Heart left ventricle (tissue), 16 donors: ENCODE results near the gene IFRD2. TPM values are rescaled to one million over a fixed set of nuclear protein-coding genes. Genes with fewer than 3 reads are reported as not detected.
A peak's percentile ranks its signal among the peaks of the same experiment; 100 is the strongest.

Experiments used
- ATAC-seq, 4 donors: fragments of 200-7000 bp; cut with Tn5 transposase; one replicate each; pipeline ENCODE4 v1.9.1; 2020 to 2022; ENCODE audit warnings: moderate library complexity in 4 of 4, mild to moderate bottlenecking in 3 of 4, moderate number of reproducible peaks in 1 of 4
- DNase-seq, 5 donors: peaks; one replicate each; pipeline ENCODE4 v3.0.0-alpha.2; 2020
- H3K27ac ChIP-seq, 12 donors: fragments of 200-600 bp; sonication (generic) in 4 of 12; one replicate each; pipeline versions ENCODE4 v1.5.0 to v1.8.0; 2016 to 2022; ENCODE audit warnings: mild to moderate bottlenecking in 2 of 12
- H3K27me3 ChIP-seq, 9 donors: fragments of 200-600 bp; sonication (generic) in 2 of 9; one replicate each; pipeline versions ENCODE4 v1.5.1 to v1.8.0; 2016 to 2022; ENCODE audit warnings: mild to moderate bottlenecking in 3 of 9
- H3K36me3 ChIP-seq, 9 donors: fragments of 200-600 bp; sonication (generic) in 2 of 9; one replicate each; pipeline versions ENCODE4 v1.5.0 to v1.8.0; 2018 to 2022; ENCODE audit warnings: mild to moderate bottlenecking in 2 of 9
- H3K4me1 ChIP-seq, 12 donors: fragments of 200-600 bp; sonication (generic) in 4 of 12; one replicate each; pipeline versions ENCODE4 v1.5.0 to v1.8.0; 2016 to 2022; ENCODE audit warnings: mild to moderate bottlenecking in 3 of 12
- H3K4me3 ChIP-seq, 12 donors: fragments of 200-600 bp; sonication (generic) in 4 of 12; one replicate each; pipeline versions ENCODE4 v1.5.0 to v1.8.0; 2017 to 2022; ENCODE audit warnings: mild to moderate bottlenecking in 9 of 12, moderate library complexity in 4 of 12
- H3K9me3 ChIP-seq, 12 donors: fragments of 200-600 bp; sonication (generic) in 4 of 12; one replicate each; pipeline versions ENCODE4 v1.5.0 to v1.8.0; 2016 to 2022; ENCODE audit warnings: mild to moderate bottlenecking in 1 of 12
- POLR2A ChIP-seq, 2 donors: fragments of 450-650 bp; IDR thresholded peaks; one replicate each; pipeline ENCODE4 v1.6.1; 2017; ENCODE audit warnings: antibody characterized with exemption in 2 of 2, mild to moderate bottlenecking in 2 of 2, moderate library complexity in 2 of 2
- WGBS, 4 donors: extraction: QIAGEN DNeasy Blood & Tissue Kit in 2 of 4; methylation state at CpG; one replicate each; pipeline versions ENCODE4 v1.1.5 to v1.1.7; 2013 to 2018; 5-methylcytosine and 5-hydroxymethylcytosine counted together
- intact Hi-C, 10 donors: fragments of 100-400 bp; cut with DNase I; formaldehyde crosslinking; loops; one replicate each; pipeline versions ENCODE4 v1.11.1 to v1.14.2; 2022
- polyA plus RNA-seq, 2 donors: library from polyadenylated mRNA; stranded (reverse); fragments of 200-250 nt; gene quantifications; one replicate each; pipeline ENCODE4 v1.2.3, GENCODE V29; 2013
- total RNA-seq, 9 donors: library from RNA; depleted of rRNA in 2 of 9; stranded (reverse); fragments of >200 nt in 2 of 9; fragmentation: NEBNext Ultra II Directional in 3 of 9; extraction: Animal tissue kit (Norgen Biotek cat#: 25700) in 3 of 9; gene quantifications; one replicate each; pipeline versions ENCODE4 v1.1.0 to v1.2.4, GENCODE V29; 2016 to 2023
- TF ChIP-seq, protein P1 (sequence below), 12 donors: fragments of 200-600 bp; sonication (generic) in 4 of 12; IDR thresholded peaks; one replicate each; pipeline versions ENCODE4 v1.5.0 to v1.8.0; 2018 to 2022; ENCODE audit warnings: antibody characterized with exemption in 12 of 12, mild to moderate bottlenecking in 5 of 12
- donor health status: ischemic (EF 13 %, LVEDD 7.1; RV severe dilation, severe dysfunction).
- donor health status: healthy with polysubstance abuse.
- donor health status: DM: no; HTN: yes; CAD: no.
- donor health status: DM: no; HTN: no; CAD: no.
- donor health status: ischemic (EF 25% LVEDD 6.9; RV normal size, moderate dysfunction).
- donor health status: ischemic (EF 25% LVEDD 5.7; RV mildly dilated, moderate dysfunction).
- donor health status: healthy.
- donor health status: DM: yes; HTN: yes; CAD: no.
- donor health status: ischemic (EF 35%, LVEDD 5.7; RV mildly dilated, moderate dysfunction).
- donor health status: nonischemic (EF 11% LVEDD 7.7; RV severe dilation, severe dysfunction).
- donor health status: DM: yes; HTN: yes; CAD: no.
- donor health status: PGD.
- donor health status: ischemic (EF 29% LVEDD 5.4; RV normal size, mild dysfunction).
- donor health status: nonischemic (EF 23%, LVEDD 6.1; RV moderate dilation, normal function).

The IFRD2 gene
- total and polyA plus RNA-seq, 11 donors, result 47.5 to 106 (median 64.5) TPM

DNA sequence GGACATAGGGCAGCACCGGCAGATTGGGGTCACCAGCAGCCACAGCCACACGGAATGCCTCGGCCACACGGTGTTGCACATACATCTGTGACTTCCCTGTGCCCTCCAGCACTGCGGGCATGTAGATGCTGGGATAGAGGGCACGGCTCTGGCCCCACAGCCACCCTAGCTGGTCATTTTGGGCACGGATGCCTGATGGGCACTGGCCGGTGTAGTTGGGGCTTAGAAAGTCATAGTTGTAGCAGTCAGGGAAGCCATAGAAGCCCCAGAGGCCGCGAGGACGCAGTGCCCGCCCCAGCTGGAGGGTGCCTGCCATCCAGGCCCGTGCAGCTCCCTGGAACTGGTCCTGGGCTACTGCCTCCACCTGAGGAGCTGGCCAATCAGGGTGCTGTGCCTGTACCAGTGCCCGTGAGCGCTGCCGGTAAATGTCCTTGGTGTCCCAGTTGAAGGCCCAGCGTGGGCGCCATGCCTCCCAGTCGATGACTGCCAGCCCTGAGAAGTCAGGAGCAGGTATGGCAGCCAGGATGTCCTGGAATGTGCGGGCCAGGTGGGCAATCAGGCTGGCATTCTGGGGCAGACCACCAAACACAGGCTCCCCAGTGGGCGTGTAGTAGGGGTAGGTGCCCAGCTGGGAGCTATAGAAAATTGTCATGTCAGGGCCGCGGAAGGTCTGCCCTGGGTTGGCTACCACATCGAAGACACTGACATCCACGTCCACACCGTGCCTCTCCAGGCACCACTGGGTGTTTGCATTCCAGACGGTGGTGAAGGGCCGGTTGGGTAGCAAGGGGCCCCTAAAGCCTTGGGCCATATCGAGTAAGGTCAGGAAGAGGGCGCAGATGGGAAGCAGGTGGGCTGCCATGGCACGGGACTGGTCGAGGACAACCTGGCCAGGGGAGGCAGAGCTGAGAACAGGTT is 10.1 kb upstream of the IFRD2 start:
- Histone ChIP-seq H3K27me3 (no peaks in the 10 kb centered on the region), H3K4me3 (peak overlapping the region; percentile 40 to 76 (median 58)), H3K9me3 (no peaks in the 10 kb centered on the region), H3K27ac (peak overlapping the region; percentile 75 to 97 (median 94)), H3K4me1 (peaks cover 11 to 58% (median 43%) of the 10 kb centered on the region in 12 donors), H3K36me3 (peaks cover 0 to 15% (median 0%) of the 10 kb centered on the region in 9 donors)
- WGBS, 4 donors, result 60 to 83% (median 69%) methylated on average over 18 to 32 of the region's 32 CpGs
- TF ChIP-seq, protein P1, sequence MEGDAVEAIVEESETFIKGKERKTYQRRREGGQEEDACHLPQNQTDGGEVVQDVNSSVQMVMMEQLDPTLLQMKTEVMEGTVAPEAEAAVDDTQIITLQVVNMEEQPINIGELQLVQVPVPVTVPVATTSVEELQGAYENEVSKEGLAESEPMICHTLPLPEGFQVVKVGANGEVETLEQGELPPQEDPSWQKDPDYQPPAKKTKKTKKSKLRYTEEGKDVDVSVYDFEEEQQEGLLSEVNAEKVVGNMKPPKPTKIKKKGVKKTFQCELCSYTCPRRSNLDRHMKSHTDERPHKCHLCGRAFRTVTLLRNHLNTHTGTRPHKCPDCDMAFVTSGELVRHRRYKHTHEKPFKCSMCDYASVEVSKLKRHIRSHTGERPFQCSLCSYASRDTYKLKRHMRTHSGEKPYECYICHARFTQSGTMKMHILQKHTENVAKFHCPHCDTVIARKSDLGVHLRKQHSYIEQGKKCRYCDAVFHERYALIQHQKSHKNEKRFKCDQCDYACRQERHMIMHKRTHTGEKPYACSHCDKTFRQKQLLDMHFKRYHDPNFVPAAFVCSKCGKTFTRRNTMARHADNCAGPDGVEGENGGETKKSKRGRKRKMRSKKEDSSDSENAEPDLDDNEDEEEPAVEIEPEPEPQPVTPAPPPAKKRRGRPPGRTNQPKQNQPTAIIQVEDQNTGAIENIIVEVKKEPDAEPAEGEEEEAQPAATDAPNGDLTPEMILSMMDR (IDR thresholded peaks at IDR 0.05), result no peak
- DNase-seq (peak in 4 of 5 donors; percentile 25 to 65 (median 36)), ATAC-seq (no peak)
- intact Hi-C loops, result loop anchor here in 4 of 10 donors (1.0 to 5.0 kb wide), 4 partner anchors 18 to 50 kb away; no protein-coding TSS in a partner anchor

DNA sequence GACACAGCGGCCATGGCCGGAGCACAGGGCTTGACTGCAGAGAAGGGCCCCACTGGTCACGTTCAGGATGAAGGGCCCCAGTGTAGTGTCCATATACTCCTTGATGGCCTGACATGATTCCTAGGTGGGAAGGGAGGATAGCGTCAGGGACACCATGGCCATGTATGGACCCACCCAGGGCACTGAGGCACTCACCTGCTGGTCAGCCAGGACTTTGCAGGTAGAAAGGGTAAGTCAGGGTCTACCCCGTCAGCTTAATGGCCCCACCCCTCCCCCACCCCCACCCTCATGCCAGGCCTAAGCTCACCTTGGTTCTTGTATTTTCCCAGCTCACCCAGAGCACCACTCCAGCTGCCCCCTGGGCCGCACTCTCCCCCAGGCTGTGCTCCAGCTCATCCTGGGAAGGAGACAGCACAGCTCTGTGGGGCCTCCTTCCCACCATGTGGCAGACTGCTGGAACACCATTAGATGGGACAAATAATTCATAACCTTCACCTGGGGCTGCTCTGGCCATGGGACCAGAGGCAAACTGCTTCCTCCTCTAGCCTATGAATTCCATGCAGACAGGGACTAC is 8.5 kb upstream of the IFRD2 start:
- TF ChIP-seq POLR2A (IDR thresholded peaks at IDR 0.05), result no peak
- TF ChIP-seq, protein P1 (IDR thresholded peaks at IDR 0.05), result no peak
- intact Hi-C loops, result loop anchor here in 2 of 10 donors (1.0 to 5.0 kb wide), 2 partner anchors 22 to 48 kb away; partner anchors contain the start of gene HYAL2 (in 1 of the 2)
- H3K4me3 ChIP-seq, result peak overlapping the region in 9 of 12 donors; percentile 56 to 81 (median 69)
- peak overlapping the region; percentile 75 to 97 (median 94) for H3K27ac ChIP-seq
- peaks cover 11 to 58% (median 43%) of the 10 kb centered on the region in 12 donors for H3K4me1 ChIP-seq
- 79 to 90% (median 81%) methylated on average over 6 of the region's 6 CpGs for WGBS, 4 donors
- ATAC-seq (no peak), DNase-seq (no peak)
- no peaks in the 10 kb centered on the region for H3K27me3 ChIP-seq
- H3K9me3 ChIP-seq, result no peaks in the 10 kb centered on the region
- H3K36me3 ChIP-seq, result peaks cover 0 to 15% (median 0%) of the 10 kb centered on the region in 9 donors

- peaks cover 11 to 58% (median 43%) of the 10 kb centered on the region in 12 donors for H3K4me1 ChIP-seq
- peak overlapping the region in 11 of 12 donors; percentile 27 to 81 (median 61) for H3K4me3 ChIP-seq
- H3K27me3 ChIP-seq, result no peaks in the 10 kb centered on the region
- 47 to 50% (median 50%) methylated on average over 12 of the region's 12 CpGs for WGBS, 4 donors
- H3K36me3 ChIP-seq, result peaks cover 0 to 15% (median 0%) of the 10 kb centered on the region in 9 donors
- no peak for TF ChIP-seq POLR2A (IDR thresholded peaks at IDR 0.05)
- TF ChIP-seq, protein P1 (IDR thresholded peaks at IDR 0.05), result no peak
- peak in 3 of 5 donors; percentile 31 to 68 (median 60) for DNase-seq
- peak overlapping the region; percentile 75 to 97 (median 94) for H3K27ac ChIP-seq
- H3K9me3 ChIP-seq, result no peaks in the 10 kb centered on the region
- ATAC-seq, result no peak
- intact Hi-C loops, result loop anchor here in 3 of 10 donors (1.0 to 10.0 kb wide), 3 partner anchors 22 to 365 kb away; partner anchors contain the start of gene HYAL2 (in 1 of the 3)
Observed at GRCh38 chr3:50299929-50300680, 7.9 kb upstream of the IFRD2 start.
